ENCODE results near the gene ALAD.

The ALAD gene

DNA sequence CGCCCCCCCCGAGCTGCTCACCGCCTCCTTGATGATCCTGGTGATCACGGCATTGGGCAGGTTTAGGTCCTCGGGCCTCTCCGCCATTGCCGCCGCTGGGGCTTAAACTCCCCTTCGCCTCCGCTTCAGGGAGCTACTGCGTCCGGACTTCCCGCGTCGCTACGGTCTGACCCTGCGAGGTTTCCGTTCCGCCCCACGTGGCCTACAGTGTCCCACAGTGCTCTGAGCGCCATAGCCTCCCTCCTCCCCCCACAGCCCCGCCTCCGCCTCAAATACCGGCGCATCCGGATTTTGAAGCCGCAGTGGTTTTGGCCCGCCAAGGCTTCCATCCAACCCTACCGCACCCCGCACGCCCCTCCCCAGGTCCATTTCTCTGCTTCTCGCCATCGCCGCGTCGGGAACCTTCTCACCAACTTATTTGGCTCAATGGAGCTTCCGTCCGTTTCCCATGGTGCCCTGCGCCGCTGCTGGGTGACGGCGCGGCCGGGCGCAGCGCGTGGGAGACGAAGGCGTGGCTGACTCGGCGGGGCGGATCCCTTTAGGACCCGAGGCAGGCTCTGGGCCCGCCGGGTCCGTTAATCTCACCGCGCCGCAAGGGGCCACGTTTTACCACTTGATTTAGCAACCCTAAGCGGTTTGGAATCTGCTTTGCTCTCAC, 9.3 kb upstream of the ALAD start, which contains the start of the genes C9orf43 and POLE3:
Gene C9orf43 (plus strand): TSS at position 541 of the 658 bp plus-strand sequence. CDS start 2,747 bp downstream, outside the sequence.
Gene POLE3 (minus strand): TSS at position 469 of the 658 bp plus-strand sequence. CDS start 382 bp downstream, at position 87.
- peak within 1 kb of the TSS; percentile 98 for H3K27ac ChIP-seq
- TF ChIP-seq, protein P1, sequence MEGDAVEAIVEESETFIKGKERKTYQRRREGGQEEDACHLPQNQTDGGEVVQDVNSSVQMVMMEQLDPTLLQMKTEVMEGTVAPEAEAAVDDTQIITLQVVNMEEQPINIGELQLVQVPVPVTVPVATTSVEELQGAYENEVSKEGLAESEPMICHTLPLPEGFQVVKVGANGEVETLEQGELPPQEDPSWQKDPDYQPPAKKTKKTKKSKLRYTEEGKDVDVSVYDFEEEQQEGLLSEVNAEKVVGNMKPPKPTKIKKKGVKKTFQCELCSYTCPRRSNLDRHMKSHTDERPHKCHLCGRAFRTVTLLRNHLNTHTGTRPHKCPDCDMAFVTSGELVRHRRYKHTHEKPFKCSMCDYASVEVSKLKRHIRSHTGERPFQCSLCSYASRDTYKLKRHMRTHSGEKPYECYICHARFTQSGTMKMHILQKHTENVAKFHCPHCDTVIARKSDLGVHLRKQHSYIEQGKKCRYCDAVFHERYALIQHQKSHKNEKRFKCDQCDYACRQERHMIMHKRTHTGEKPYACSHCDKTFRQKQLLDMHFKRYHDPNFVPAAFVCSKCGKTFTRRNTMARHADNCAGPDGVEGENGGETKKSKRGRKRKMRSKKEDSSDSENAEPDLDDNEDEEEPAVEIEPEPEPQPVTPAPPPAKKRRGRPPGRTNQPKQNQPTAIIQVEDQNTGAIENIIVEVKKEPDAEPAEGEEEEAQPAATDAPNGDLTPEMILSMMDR (IDR thresholded peaks at IDR 0.05) = no peak
- TF ChIP-seq ZFX (IDR thresholded peaks at IDR 0.05; ENCODE audit: borderline replicate concordance) = no peak

DNA sequence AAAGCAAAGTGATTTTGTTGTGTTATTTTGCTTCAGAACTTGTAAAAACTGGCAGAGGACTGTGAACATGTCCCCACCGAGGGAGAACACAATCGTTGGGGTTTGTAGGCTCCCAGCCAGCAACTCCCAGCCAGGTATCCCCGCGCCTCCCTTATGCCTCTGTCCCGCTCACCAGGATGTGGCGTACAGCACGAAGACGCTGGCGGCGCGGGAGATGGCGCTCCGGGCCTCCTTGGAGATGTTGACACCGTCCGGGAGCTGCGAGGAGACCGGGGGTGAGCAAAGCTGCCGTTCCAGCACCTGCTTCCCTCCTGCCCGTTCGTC, 8.8 kb upstream of the ALAD start:
- TF ChIP-seq, protein P1 (IDR thresholded peaks at IDR 0.05) = no peak
- no peak for TF ChIP-seq ZFX (IDR thresholded peaks at IDR 0.05; ENCODE audit: borderline replicate concordance)
- peak overlapping the region; percentile 98 for H3K27ac ChIP-seq

DNA sequence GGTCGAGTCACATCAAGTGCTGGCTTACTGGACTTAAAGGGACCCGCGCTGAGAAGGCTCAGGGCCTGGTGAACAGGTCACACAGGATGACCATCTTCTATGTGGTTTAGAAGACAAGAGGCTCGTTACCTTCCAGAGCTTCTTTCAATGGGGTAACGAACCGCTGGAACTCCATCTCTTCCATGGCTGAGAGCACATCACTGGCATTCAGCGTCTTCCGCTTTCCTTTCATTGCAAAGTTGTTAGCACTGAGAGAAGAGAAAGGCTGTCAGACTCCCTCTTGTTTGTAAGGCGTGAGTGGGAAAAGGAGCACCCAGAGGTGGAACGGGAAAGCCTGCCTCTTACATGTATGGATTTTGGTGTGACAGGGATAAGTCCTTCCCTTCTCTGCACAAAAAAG, 8.4 kb upstream of the ALAD start:
- H3K27ac ChIP-seq = peak overlapping the region; percentile 98
- TF ChIP-seq, protein P1 (IDR thresholded peaks at IDR 0.05) = no peak
- TF ChIP-seq ZFX (IDR thresholded peaks at IDR 0.05; ENCODE audit: borderline replicate concordance) = no peak

DNA sequence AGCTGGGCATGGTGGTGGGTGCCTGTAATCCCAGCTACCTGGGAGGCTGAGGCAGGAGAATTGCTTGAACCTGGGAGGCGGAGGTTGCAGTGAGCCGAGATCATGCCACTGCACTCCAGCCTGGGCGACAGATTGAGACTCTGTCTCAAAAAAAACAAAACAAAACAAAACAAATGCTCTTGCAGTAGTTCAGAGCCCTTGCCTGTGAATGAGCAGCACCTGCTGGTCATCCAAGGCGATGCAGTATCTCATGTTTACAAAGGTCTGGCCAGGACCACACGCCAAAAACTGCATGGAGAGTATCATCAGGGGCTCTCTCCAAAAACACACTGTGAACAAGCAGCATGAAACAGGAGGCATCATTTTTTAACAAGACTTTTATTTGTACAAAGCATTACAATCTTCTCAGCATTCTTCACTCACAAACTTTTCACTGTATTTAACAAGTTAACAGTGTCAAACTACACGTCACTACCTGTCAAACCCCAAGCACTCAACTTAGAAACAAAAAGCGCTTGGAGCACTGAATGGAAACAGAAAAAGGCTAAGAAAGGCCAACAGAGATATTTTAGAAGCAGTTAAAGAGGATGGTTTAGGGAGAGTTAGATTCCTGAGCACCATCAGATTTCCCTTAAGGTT, 5.9 kb upstream of the ALAD start:
- peak overlapping the region; percentile 38; the same call in 1 of the 2 replicates for H3K27ac ChIP-seq

DNA sequence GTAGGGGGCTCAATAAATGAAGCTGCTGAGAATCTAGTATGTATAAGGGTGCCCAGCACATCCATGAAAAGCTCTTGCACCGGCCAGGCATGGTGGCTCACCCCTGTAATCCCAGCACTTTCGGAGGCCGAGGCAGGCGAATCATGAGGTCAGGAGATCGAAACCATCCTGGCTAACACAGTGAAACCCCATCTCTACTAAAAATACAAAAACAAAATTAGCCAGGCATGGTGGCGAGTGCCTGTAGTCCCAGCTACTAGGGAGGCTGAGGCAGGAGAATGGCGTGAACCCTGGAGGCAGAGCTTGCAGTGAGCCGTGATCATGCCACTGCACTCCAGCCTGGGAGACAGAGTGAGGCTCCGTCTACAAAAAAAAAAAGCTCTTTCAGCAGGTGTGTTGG, 5.3 kb upstream of the ALAD start:
- peak overlapping the region; percentile 38; the same call in 1 of the 2 replicates for H3K27ac ChIP-seq

More for the DNA sequence above, 5.9 kb upstream of the ALAD start:
- TF ChIP-seq, protein P1 (IDR thresholded peaks at IDR 0.05) = peak; percentile 88

DNA sequence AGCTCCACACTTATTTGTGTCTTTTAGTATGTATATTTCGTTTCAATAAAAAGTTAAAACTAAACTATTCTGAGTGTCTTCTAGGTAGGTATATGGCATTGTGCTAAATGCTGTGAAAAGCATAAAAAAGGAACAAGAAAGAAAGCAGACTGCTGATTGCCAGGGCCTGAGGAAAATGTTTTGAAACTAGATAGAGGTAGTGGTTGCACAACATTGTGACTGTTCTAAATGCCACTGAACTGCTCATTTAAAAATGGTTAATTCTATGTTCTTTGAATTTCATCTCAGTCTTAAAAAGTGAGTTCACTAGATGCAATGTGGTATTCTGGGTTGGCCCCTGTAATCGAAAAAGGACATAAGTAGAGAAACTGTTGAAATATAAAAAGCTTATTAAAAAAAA, 2.6 kb upstream of the ALAD start:
- TF ChIP-seq, protein P1 (IDR thresholded peaks at IDR 0.05) = no peak
- TF ChIP-seq ZFX (IDR thresholded peaks at IDR 0.05; ENCODE audit: borderline replicate concordance) = no peak
- H3K27ac ChIP-seq = no peak overlapping the region

DNA sequence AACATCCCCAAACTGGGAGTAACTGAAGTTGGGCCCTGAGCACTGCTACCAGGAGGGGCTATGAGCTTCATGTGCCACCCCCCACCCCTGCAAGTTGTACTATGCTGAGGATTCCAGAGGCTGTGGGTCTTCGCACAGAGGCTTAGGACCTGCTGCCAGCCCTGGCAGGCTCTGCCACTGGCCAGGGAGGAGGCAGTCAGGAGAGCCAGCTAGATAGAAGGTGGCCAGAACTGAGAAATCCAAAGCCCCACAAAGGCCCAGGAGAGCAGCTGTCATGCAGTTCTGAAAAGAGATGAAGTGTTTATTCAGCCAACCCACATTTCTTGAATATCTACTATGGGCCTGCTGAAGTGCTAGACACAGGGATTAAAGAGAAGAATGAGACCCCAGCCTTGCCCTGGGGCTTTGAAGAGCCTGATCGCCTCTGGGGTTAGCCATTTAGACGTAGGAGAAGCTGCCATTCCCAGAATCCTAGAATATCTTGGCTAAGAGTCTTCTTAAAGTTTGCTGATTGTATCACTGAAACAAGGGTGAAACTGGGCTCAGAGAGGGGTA, 1.4 kb downstream of the ALAD start:
- no peak overlapping the region for H3K27ac ChIP-seq
- TF ChIP-seq ZFX (IDR thresholded peaks at IDR 0.05; ENCODE audit: borderline replicate concordance) = no peak
- TF ChIP-seq, protein P1 (IDR thresholded peaks at IDR 0.05) = no peak
